ELF-1 (cell line): Measurements from ENCODE around the gene WDFY4.

ENCODE experiments used
- DNase-seq: peaks from one replicate; pipeline ENCODE4 v3.0.0-alpha.2; 2016; ENCODE audit warnings: low read depth, low spot score

Gene WDFY4

GRCh38 chr10:49015700-49016099, 331.0 kb downstream of the WDFY4 start:
- no peak for DNase-seq

- DNase-seq: no peak
These were observed 337.0 kb downstream of the WDFY4 start for GRCh38 chr10:49021685-49022084.

- DNase-seq: no peak
These were observed 338.4 kb downstream of the WDFY4 start for GRCh38 chr10:49023071-49023470.

GRCh38 chr10:49023752-49024151, 339.1 kb downstream of the WDFY4 start:
- DNase-seq: no peak

- no peak for DNase-seq
These were observed 339.8 kb downstream of the WDFY4 start for GRCh38 chr10:49024484-49024883.

GRCh38 chr10:49025347-49025983, 340.8 kb downstream of the WDFY4 start:
- DNase-seq: no peak

- DNase-seq: no peak
These were observed 344.0 kb downstream of the WDFY4 start for GRCh38 chr10:49028639-49029038.

GRCh38 chr10:49029666-49030065, 345.0 kb downstream of the WDFY4 start:
- no peak for DNase-seq
